Measurements from ENCODE around the gene TP53TG3. TPM values are rescaled to one million over a fixed set of nuclear protein-coding genes. Genes with fewer than 3 reads are reported as not detected.
"Not testable (repeated sequence)": the region's sequence is repeated elsewhere in the genome, so short reads cannot be mapped to it uniquely, and the experiment has no call there.

The TP53TG3 gene, protein sequence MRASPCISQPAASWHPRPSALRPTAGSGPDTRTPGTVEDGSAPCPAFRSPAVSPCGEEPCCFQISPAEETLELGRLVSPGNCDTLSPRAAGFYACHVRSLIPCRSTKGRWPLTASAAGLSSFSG
- total RNA-seq = not detected

DNA sequence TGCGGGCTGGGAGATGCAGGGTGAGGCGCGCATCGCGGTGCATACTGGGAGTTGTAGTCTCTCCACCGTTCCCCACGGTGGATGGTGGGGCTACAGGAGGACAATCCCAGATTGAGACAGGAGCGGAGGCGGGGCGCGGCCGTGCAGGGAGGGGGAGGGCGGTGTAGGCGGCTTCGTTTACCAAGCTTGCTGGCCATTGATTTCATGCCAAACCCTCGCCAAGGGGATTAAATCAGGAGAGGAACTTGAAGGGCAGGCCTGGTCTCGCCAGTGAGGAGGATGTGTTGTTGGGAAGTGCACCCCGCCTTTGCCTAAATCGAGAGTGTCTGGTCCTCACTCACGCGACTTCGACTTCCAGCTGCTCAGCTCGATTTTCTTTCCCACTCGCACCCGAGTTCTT, at the start of gene TP53TG3:
Gene TP53TG3 (minus strand): TSS at position 101 of the 400 bp plus-strand sequence. CDS start 68 bp downstream, at position 33.
- H3K4me1 Mint-ChIP-seq (ENCODE audit: low read depth); H3K9me3 Mint-ChIP-seq; ATAC-seq; POLR2A ChIA-PET; H3K27ac Mint-ChIP-seq; intact Hi-C loops (cut with micrococcal nuclease); DNase-seq; H3K4me3 Mint-ChIP-seq; H3K27me3 Mint-ChIP-seq; CTCF ChIA-PET; H3K36me3 Mint-ChIP-seq (ENCODE audit: low read depth): not testable (repeated sequence)

DNA sequence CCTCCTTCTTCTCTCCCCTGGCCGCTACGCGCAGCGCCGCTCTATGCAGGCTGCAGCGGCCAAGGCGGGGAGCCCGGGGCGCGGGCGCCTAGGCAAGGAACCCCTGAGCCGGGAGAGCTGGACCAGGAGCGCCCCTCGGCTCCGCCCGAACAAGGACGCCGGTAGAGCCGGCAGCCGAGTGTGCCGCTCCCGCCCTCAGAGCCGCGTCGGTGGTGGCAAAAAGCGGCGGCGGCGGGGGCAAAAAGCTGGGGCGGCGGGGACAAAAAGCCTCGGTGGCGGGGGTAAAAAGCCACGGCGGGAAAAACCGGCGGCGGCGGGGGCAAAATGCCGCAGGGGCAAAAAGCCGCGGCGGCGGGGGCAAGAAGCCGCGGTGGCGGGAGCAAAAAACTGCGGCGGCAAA, 25.1 kb downstream of the TP53TG3 start:
- CTCF ChIA-PET; POLR2A ChIA-PET; H3K27me3 Mint-ChIP-seq; intact Hi-C loops (cut with micrococcal nuclease); H3K9me3 Mint-ChIP-seq; DNase-seq; H3K4me3 Mint-ChIP-seq; ATAC-seq; H3K4me1 Mint-ChIP-seq (ENCODE audit: low read depth); H3K27ac Mint-ChIP-seq; H3K36me3 Mint-ChIP-seq (ENCODE audit: low read depth): not testable (repeated sequence)

DNA sequence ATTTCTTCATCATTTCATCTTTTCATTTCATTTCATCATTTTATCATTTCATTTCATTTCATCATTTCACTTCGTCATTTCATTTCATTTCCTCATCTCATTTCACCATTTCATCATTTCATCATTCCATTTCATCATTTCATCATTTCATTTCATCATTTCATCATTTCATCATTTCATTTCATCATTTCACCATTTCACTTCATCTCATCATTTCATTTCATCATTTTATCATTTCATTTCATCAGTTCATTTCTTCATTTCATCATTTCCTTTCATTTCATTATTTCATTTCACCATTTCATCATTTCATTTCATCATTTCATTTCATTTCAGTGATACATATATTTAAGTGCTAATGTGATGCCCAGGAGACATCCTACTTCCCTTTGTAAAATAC, 28.4 kb downstream of the TP53TG3 start:
- not testable (repeated sequence) for ATAC-seq
- H3K9me3 Mint-ChIP-seq = peaks cover 14% of the 10 kb centered on the region

GRCh38 chr16:32646780-32647179, 29.2 kb downstream of the TP53TG3 start:
- intact Hi-C loops (cut with micrococcal nuclease); H3K27me3 Mint-ChIP-seq; H3K4me3 Mint-ChIP-seq; H3K4me1 Mint-ChIP-seq (ENCODE audit: low read depth); ATAC-seq; DNase-seq; CTCF ChIA-PET; H3K36me3 Mint-ChIP-seq (ENCODE audit: low read depth); POLR2A ChIA-PET; H3K27ac Mint-ChIP-seq: not testable (repeated sequence)
- peaks cover 14% of the 10 kb centered on the region for H3K9me3 Mint-ChIP-seq

More for the DNA sequence above, 28.4 kb downstream of the TP53TG3 start:
- intact Hi-C loops (cut with micrococcal nuclease); H3K27me3 Mint-ChIP-seq; POLR2A ChIA-PET; H3K4me3 Mint-ChIP-seq; H3K36me3 Mint-ChIP-seq (ENCODE audit: low read depth); H3K27ac Mint-ChIP-seq; DNase-seq; H3K4me1 Mint-ChIP-seq (ENCODE audit: low read depth); CTCF ChIA-PET: not testable (repeated sequence)

DNA sequence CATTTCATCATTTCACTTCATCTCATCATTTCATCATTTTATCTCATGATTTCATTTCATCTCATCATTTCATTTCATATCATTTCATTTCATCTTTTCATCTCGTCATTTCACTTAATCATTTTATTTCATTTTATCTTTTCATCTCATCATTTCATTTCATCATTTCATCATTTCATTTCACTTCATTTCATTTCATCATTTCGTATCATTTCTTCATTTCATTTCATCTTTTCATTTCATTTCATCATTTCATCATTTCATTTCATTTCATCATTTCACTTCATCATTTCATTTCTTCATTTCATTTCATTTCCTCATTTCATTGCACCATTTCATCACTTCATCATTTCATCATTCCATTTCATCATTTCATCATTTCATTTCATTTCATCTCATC, 29.8 kb downstream of the TP53TG3 start:
- H3K36me3 Mint-ChIP-seq (ENCODE audit: low read depth); POLR2A ChIA-PET; H3K4me1 Mint-ChIP-seq (ENCODE audit: low read depth); H3K4me3 Mint-ChIP-seq; ATAC-seq; H3K27ac Mint-ChIP-seq; DNase-seq; H3K27me3 Mint-ChIP-seq; CTCF ChIA-PET; intact Hi-C loops (cut with micrococcal nuclease): not testable (repeated sequence)
- peaks cover 14% of the 10 kb centered on the region for H3K9me3 Mint-ChIP-seq

- H3K4me1 Mint-ChIP-seq (ENCODE audit: low read depth); POLR2A ChIA-PET; H3K4me3 Mint-ChIP-seq; H3K36me3 Mint-ChIP-seq (ENCODE audit: low read depth); CTCF ChIA-PET; ATAC-seq; intact Hi-C loops (cut with micrococcal nuclease); H3K27me3 Mint-ChIP-seq; DNase-seq: not testable (repeated sequence)
- peaks cover 14% of the 10 kb centered on the region for H3K9me3 Mint-ChIP-seq
- H3K27ac Mint-ChIP-seq = peak overlapping the region; percentile 56
Measured at GRCh38 chr16:32645278-32645908, 30.6 kb downstream of the TP53TG3 start.

GRCh38 chr16:32644715-32645114, 31.2 kb downstream of the TP53TG3 start:
- H3K4me1 Mint-ChIP-seq (ENCODE audit: low read depth); H3K36me3 Mint-ChIP-seq (ENCODE audit: low read depth); DNase-seq; CTCF ChIA-PET; intact Hi-C loops (cut with micrococcal nuclease); ATAC-seq; H3K27ac Mint-ChIP-seq; H3K4me3 Mint-ChIP-seq; POLR2A ChIA-PET; H3K27me3 Mint-ChIP-seq: not testable (repeated sequence)
- peaks cover 14% of the 10 kb centered on the region for H3K9me3 Mint-ChIP-seq

GRCh38 chr16:32637614-32638013, 38.4 kb downstream of the TP53TG3 start:
- ATAC-seq; H3K4me3 Mint-ChIP-seq; H3K36me3 Mint-ChIP-seq (ENCODE audit: low read depth); CTCF ChIA-PET; intact Hi-C loops (cut with micrococcal nuclease); H3K27me3 Mint-ChIP-seq; H3K9me3 Mint-ChIP-seq; H3K27ac Mint-ChIP-seq; POLR2A ChIA-PET; H3K4me1 Mint-ChIP-seq (ENCODE audit: low read depth); DNase-seq: not testable (repeated sequence)

GRCh38 chr16:32632096-32632495, 43.9 kb downstream of the TP53TG3 start:
- POLR2A ChIA-PET; H3K27me3 Mint-ChIP-seq; H3K4me1 Mint-ChIP-seq (ENCODE audit: low read depth); H3K4me3 Mint-ChIP-seq; H3K36me3 Mint-ChIP-seq (ENCODE audit: low read depth); ATAC-seq; H3K9me3 Mint-ChIP-seq; DNase-seq; intact Hi-C loops (cut with micrococcal nuclease); H3K27ac Mint-ChIP-seq; CTCF ChIA-PET: not testable (repeated sequence)

Measured in activated CD8-positive, alpha-beta T cell treated with anti-CD3 and anti-CD28 coated beads for 36 hours (primary cell).